RWPE2 (cell line): ENCODE results near the gene RHBDL1.
A peak's percentile ranks its signal among the peaks of the same experiment; 100 is the strongest.

ENCODE experiments used
- ATAC-seq: fragments of 200-7000 bp; cut with Tn5 transposase; 3 replicates; pipeline ENCODE4 v1.9.1; 2021; ENCODE audit warnings: low read depth
- DNase-seq: peaks from one replicate; pipeline ENCODE4 v3.0.0-alpha.2; 2020; ENCODE audit warnings: low spot score
- H3K27ac ChIP-seq: fragments of 450-650 bp; 2 replicates; pipeline ENCODE4 v1.5.1; 2017; ENCODE audit warnings: mild to moderate bottlenecking; ENCODE audit not compliant: poor library complexity, severe bottlenecking
- H3K27me3 ChIP-seq: fragments of 250-450 bp; sonication (Bioruptor Pico); 2 replicates; pipeline ENCODE4 v1.5.1; 2021; ENCODE audit warnings: mild to moderate bottlenecking, moderate library complexity; ENCODE audit not compliant: insufficient read depth, poor library complexity, severe bottlenecking
- H3K36me3 ChIP-seq: fragments of 250-450 bp; sonication (Bioruptor Pico); 2 replicates; pipeline ENCODE4 v1.5.1; 2020; ENCODE audit warnings: low read depth, mild to moderate bottlenecking, moderate library complexity
- H3K4me1 ChIP-seq: fragments of 250-450 bp; sonication (Bioruptor Pico); 2 replicates; pipeline ENCODE4 v1.5.1; 2021; ENCODE audit warnings: mild to moderate bottlenecking, moderate library complexity; ENCODE audit not compliant: insufficient read depth, poor library complexity, severe bottlenecking
- H3K4me3 ChIP-seq: fragments of 250-450 bp; sonication (Bioruptor Pico); 2 replicates; pipeline ENCODE4 v1.5.1; 2021; ENCODE audit warnings: mild to moderate bottlenecking, moderate library complexity; ENCODE audit not compliant: severe bottlenecking
- H3K9me3 ChIP-seq: fragments of 250-450 bp; sonication (Bioruptor Pico); 2 replicates; pipeline ENCODE4 v1.5.1; 2021; ENCODE audit warnings: mild to moderate bottlenecking, moderate library complexity; ENCODE audit not compliant: severe bottlenecking
- TF ChIP-seq, protein P1 (sequence below): fragments of 450-650 bp; IDR thresholded peaks from one replicate; pipeline ENCODE4 v1.5.1; 2017; ENCODE audit warnings: mild to moderate bottlenecking, moderate library complexity; ENCODE audit not compliant: poor library complexity, severe bottlenecking

RHBDL1 gene

DNA sequence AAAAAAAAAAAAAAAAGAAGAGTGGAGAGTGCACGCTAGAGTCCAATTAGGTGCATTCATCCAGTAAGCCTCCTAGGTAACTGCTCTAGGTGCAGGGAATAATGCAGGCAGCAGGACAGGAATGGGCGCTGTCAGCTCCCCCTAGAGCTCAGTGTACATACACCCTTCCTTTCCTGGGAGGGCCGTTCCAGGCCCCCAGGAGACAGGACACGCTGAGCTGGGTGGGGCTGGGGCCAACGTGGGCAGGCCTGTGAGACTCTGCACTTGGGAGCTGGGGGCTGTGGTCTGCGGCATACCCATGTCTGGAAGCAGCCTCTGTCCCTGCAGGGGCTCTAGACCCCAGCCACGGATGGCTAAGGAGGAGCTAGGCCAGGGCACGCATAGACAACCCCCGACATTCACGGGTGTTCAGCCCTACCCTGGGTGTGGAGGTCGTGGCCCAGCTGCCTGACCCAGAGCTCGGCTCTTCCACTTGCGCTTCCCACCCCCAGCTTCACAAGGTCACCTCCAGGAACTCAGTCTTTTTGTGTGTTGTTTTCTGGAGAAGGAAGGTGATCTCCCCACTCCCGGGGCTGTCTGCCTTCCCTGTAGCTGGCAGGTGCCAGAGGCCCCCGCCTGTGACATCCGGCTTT is 44.5 kb downstream of the RHBDL1 start:
- peak; percentile 23 for ATAC-seq
- Histone ChIP-seq H3K9me3 (no peaks in the 10 kb centered on the region), H3K27me3 (no peaks in the 10 kb centered on the region), H3K4me1 (peaks cover 3% of the 10 kb centered on the region), H3K36me3 (peaks cover 7% of the 10 kb centered on the region; the same call in 1 of the 2 replicates), H3K27ac (peak overlapping the region; percentile 85), H3K4me3 (peak overlapping the region; percentile 73)
- TF ChIP-seq, protein P1, sequence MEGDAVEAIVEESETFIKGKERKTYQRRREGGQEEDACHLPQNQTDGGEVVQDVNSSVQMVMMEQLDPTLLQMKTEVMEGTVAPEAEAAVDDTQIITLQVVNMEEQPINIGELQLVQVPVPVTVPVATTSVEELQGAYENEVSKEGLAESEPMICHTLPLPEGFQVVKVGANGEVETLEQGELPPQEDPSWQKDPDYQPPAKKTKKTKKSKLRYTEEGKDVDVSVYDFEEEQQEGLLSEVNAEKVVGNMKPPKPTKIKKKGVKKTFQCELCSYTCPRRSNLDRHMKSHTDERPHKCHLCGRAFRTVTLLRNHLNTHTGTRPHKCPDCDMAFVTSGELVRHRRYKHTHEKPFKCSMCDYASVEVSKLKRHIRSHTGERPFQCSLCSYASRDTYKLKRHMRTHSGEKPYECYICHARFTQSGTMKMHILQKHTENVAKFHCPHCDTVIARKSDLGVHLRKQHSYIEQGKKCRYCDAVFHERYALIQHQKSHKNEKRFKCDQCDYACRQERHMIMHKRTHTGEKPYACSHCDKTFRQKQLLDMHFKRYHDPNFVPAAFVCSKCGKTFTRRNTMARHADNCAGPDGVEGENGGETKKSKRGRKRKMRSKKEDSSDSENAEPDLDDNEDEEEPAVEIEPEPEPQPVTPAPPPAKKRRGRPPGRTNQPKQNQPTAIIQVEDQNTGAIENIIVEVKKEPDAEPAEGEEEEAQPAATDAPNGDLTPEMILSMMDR = peak; percentile 15
- DNase-seq = no peak

DNA sequence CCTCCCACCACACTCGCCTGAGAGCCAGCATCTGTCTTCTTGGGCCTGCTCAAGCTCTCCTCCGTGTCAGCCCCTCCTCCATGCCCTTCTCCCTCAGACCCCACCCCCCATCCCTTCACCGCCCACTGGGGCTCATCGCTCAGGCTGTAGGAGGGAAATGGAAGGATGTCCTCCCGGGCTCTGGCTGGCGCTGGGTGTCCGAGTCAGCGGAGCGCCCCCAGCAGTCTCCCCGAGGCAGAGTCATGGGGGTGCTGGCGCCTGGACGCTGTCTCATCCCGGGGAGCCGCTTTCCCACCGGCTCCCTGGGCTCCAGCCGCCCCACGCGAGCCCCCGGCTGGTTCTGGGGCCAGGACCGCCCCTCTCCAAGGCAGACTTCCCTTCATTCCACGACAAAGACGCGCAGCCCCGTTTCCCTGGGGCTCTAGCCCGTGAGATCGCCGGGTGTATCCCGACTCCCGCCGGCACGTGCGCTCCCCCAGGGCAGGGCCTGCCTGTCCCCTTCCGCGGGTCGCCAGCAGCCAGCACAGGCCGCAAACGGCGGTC is 45.0 kb downstream of the RHBDL1 start:
- Histone ChIP-seq H3K9me3 (no peaks in the 10 kb centered on the region), H3K36me3 (peaks cover 7% of the 10 kb centered on the region; the same call in 1 of the 2 replicates), H3K27ac (peak overlapping the region; percentile 85), H3K27me3 (no peaks in the 10 kb centered on the region), H3K4me1 (peaks cover 3% of the 10 kb centered on the region), H3K4me3 (peak overlapping the region; percentile 73)
- DNase-seq (no peak), ATAC-seq (peak; percentile 20)
- TF ChIP-seq, protein P1 = peak; percentile 15

DNA sequence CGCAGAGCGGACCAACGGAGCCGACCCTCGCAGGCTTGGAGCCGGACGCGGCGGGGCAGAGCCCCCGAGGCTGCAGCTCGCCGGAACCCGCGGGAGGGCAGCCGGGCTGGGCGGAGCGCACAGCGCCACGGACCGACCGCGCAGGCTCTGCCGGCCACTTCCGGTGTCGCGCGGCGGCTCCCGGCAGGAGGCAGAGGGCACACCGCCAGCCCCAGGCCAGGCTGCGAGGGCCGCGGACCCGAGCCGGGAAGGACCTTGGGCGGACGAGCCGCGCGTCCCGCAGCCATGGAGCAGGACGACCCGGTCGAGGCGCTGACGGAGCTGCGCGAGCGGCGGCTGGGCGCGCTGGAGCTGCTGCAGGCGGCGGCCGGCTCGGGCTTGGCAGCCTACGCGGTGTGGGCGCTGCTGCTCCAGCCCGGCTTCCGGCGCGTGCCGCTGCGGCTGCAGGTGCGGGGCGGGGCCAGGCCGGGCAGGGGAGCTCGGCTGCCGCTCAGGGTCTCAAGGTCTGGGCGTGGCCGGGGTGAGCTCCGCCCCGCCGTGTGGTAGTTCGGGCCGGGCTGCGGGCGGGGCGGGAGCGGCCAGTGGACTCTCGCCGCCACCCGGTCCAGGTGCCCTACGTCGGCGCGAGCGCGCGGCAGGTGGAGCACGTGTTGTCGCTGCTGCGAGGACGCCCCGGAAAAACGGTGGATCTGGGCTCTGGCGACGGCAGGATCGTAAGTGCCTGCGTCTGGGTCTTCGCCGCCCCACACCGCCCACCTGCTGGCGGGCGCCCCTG is 45.7 kb downstream of the RHBDL1 start, which contains the start of gene ANTKMT:
Gene ANTKMT (plus strand): TSS at position 157 of the 775 bp plus-strand sequence. CDS start 129 bp downstream, at position 286.
- H3K27ac ChIP-seq = peak within 1 kb of the TSS; percentile 85
- H3K4me3 ChIP-seq = peak within 1 kb of the TSS; percentile 73
- ATAC-seq = peak; percentile 62
- H3K36me3 ChIP-seq = peaks cover 7% of the 10 kb centered on the region; the same call in 1 of the 2 replicates
- H3K4me1 ChIP-seq = peaks cover 3% of the 10 kb centered on the region
- no peaks in the 10 kb centered on the region for H3K9me3 ChIP-seq
- TF ChIP-seq, protein P1 = peak; percentile 5
- H3K27me3 ChIP-seq = no peaks in the 10 kb centered on the region
- peak; percentile 91 for DNase-seq

DNA sequence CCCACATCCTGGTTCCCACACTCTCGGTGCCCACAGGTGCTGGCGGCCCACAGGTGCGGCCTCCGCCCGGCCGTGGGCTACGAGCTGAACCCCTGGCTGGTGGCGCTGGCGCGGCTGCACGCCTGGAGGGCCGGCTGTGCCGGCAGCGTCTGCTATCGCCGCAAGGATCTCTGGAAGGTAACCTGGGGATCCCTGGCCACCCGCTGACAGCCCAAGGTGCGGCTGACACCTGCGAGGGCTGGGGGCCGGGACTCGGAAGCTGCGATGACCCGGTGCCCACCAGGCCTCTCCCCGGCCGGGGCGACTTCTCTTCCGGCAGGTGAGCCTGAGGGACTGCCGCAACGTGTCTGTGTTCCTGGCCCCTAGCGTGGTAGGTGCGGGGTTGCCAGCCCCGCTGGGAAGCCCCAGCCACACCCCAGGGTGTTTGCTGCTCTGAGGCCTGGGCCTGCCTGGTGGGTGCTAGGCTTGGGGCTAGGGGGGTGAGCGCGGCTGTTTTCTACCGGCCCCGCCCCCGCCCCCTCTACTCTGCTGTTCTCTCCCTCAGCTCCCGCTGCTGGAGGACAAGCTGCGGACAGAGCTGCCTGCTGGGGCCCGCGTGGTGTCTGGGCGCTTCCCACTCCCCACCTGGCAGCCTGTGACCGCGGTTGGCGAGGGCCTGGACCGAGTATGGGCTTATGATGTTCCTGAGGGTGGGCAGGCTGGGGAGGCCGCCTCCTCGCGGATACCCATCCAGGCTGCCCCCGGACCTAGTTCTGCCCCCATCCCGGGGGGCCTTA is 46.5 kb downstream of the RHBDL1 start:
- DNase-seq (no peak), ATAC-seq (no peak)
- TF ChIP-seq, protein P1 = no peak
- no peaks in the 10 kb centered on the region for H3K27me3 ChIP-seq
- H3K27ac ChIP-seq = peak overlapping the region; percentile 85
- peaks cover under 1% of the 10 kb centered on the region; the same call in 1 of the 2 replicates for H3K36me3 ChIP-seq
- H3K9me3 ChIP-seq = no peaks in the 10 kb centered on the region
- H3K4me3 ChIP-seq = peak overlapping the region; percentile 73
- peaks cover 3% of the 10 kb centered on the region for H3K4me1 ChIP-seq
